NCI-H524 (cell line): Measurements from ENCODE around the gene CCL22.
"Not testable (repeated sequence)": the region's sequence is repeated elsewhere in the genome, so short reads cannot be mapped to it uniquely, and the experiment has no call there.

ENCODE experiments used
- DNase-seq, 2 experiments: peaks; one replicate each; lab custom pipeline; 2025; lab: John Stamatoyannopoulos, UW

CCL22 gene

DNA sequence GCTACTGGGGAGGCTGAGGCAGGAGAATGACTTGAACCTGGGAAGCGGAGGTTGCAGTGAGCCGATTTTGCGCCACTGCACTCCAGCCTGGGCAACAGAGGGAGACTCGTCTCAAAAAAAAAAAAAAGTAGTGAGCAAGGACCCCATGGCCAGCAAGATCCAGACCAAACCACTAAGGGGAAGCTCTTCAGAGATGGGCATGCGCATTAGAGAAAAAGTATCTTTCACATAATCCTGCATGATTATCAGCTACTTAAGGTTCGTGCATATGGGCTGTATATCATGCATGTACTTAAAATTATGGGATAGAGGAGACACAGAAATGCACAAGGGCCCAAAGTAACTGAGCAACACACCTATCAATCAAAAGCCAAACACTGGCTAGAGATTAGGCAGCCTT, 10.7 kb upstream of the CCL22 start:
- peak; percentile 42 to 64 for DNase-seq

DNA sequence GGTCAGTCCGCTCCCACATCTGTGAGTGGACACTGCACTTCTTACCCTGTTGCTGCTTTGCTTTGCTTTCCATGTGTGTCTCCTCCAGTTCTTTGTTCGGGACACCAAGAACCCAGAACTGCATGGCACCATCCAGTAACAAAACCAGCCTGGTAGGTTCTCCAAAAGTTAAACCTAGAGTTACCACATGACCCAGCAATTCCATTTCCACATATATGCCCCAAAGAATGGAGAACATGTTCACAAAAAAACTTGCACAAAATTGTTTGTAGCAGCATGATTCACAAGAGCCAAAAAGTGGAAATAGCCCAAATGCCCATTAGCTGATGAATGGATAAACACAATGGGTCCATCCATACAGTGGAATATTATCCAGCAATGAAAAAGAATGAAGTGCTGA, 10.3 kb upstream of the CCL22 start:
- DNase-seq, result no peak

DNA sequence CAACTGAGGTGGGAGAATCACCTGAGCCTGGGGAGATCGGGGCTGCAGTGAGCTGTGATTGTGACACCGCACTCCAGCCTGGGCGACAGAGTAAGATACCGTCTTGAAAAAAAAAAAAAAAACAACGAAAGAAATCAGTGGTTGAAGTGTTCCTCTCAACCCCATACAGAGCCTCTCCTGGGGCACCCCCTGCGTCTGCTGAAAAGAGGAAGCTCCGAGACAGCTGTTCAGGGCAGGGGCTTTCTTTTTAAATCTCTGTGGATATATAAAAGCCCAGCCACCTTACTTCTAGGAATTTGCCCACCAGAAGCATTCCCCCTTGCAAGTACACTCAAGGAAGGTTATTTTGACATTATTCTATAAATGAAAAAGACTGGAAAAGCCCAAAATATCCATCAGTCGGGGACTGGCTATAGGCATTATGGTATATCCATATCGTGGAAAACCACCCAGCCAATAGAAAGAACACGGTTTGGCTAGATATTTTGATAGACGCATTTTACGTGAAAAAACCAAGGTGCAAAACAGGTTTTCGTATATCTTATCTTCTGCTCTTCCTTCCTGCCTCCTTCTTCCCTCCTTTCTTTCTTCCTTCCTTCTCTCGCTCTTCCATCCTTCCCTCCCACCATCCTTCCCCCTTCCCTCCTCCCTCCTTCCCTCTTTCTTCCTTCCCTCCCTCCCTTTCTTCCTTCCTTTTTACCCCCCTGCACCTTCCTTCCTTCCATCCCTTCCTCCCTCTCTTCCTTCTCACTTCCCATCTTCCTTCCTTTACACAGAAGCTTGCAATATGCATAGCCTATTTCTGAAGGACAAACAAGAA, 9.2 kb upstream of the CCL22 start:
- peak in 1 of 2 experiments; percentile 11 for DNase-seq

DNA sequence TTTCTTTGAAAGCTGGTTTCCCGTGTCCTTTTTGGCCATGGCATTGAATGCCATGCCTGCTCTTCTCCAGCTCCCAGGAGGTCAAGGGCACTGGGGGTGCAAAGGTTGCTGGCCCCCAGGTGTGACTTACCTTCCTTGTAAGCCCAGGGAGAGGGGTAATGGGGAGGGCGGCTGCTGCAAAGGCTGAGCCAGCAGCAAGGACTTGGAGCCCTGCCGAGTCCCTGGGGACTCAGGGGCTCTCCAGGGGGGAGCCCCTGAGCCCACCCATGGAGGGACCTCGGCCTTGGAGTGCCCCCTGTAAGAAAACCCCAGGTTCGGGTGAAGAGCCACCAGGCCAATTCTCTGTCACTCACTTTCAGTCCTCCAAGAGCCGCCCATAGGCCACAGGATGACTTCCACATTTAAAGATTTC, 5.9 kb upstream of the CCL22 start:
- no peak for DNase-seq

DNA sequence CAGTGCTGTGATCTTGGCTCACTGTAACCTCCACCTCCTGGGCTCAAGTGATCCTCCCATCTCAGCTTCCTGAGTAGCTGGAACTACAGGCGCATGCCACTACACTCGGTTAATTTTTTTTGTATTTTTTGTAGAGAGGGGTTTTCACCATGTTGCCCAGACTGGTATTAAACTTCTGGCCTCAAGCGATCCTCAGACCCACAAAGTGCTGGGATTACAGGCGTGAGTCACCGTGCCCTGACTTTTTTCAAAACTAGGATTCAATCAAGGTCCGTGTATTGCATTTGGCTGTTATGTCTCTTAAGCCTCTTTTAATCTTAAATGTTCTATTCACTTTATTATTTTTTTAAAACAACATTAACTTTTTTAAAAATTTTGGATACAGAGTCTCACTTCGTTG, 4.3 kb upstream of the CCL22 start:
- no peak for DNase-seq

DNA sequence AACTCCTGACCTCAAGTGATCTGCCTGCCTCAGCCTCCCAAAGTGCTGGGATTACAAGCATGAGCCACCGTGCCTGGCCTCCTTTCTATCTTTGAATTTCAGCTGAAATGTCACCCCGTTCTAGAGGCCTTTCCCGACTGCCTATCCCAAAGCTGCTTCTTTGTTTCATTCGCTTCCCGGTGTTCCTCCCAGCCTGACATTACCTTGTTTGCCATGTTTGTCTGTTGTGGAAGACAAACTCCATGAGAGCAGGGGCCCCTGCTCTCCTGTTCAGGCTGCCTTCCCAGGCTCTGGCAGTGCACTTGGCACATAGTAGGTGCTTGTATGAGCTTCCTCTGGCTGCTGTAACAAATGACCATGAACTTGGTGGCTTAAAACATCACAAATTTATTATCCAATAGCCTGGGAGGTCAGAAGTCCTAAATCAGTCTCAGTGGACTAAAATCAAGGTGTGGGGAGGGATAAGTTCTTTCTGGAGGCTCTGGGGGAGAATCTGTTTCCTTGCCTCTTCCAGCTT, 2.6 kb upstream of the CCL22 start:
- no peak for DNase-seq

DNA sequence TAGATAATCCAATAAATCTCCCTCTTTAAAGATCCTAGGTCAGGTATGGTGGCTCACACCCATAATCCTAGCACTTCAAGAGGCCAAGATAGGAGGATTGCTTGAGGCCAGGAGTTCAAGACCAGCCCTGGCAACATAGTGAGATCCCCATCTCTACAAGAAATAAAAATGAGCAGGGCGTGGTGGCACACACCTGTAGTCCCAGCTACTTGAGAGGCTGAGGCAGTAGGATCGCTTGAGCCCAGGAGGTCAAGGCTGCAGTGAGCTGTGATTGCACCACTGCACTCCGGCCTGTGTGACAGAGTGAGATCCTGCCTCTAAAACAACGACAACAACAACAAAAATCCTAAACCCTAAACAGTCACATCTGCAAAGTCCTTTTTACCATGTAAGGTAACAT, 2.0 kb upstream of the CCL22 start:
- DNase-seq, result no peak

DNA sequence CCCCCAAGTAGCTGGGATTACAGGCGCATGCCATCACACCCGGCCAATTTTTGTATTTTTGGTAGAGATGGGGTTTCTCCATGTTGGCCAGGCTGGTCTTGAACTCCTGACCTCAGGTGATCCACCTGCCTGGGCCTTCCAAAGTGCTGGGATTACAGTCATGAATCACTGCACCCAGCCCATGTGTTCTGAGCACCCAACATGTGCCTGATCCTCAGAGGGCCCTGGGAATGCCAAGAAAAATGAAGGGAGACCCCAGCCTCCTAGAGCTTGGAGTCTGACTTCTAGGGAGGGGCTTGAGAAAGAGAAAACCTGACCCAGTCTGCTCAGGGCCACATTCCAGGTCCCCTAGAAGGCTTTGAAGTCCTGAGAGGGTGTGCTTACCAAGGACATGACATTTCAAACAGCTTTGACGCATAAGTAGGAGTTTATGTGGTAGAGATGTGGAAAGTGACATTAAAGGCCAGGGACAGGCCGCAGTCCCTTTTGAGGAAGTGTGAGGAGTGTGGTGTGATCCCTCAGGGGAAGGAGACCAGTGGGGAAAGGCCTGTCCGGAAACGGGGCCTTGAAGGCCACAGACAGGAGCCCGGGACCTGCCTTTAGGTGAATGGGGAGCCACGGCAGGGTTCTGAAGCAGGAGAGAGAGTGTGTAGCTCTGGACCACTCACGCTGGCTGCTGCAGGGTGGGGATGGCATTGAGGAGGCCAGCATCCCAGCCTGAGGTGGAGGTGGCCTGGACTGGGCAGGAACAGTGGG, 1.1 kb upstream of the CCL22 start:
- DNase-seq, result no peak

DNA sequence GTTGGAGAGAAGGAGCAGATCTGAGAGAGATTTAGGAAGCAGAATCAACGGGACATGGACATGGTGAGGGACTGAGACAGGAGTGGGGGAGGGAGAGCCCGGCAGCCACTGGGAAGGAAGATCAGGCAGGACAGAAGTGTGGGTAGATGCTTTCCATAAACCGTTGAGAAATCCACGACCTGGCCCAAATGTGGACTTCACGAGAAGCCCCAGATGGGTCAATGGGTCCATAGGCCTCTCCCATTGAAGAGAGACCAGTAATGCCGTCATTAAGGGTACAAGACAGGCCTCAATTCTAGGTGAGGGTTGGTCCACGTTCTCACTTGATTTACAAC, 530 bp upstream of the CCL22 start:
- DNase-seq, result no peak

DNA sequence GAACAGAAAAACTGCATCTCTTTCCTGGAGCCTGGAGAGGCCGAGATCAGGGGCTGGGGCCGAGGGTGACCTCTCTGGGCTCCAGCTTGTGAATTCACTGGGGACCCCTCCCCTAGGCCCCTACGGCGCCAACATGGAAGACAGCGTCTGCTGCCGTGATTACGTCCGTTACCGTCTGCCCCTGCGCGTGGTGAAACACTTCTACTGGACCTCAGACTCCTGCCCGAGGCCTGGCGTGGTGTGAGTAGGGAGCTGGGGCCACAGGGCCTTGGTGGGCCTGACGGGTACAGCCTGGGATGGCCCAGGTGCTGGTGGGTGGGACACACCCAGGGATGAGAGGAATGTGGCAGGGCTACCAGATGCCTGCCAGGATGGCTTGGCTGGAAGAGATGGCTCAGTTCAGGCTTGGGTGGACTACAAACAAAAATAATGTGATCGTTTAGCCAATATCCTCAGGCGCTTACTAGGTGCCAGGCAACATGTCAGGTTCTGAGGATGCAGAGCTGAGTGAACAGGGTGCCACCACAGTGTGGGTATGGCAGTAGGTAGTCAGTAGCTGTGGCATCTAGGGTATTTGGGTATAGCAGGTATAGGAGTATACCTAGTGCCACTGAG, 1.8 kb downstream of the CCL22 start:
- DNase-seq, result no peak

DNA sequence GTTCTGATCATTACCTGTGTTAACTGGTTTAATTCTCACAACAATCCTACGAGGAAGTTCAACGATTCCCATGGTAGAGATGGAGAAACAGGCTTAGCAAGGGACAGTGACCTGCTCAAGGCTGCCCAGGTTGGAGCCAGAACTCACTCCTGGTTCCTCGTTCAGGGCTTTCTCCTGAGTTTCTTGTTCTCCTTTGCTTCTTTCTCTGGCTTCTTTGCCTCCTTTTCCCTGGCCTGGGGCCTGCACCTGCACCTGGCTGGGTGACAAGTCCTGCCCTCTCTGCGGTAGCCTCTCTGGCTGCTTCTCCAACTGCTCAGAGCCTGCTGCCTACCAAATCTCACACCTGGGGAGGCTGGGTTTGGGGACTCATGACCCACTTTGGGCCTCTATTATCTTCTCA, 2.8 kb downstream of the CCL22 start:
- no peak for DNase-seq

DNA sequence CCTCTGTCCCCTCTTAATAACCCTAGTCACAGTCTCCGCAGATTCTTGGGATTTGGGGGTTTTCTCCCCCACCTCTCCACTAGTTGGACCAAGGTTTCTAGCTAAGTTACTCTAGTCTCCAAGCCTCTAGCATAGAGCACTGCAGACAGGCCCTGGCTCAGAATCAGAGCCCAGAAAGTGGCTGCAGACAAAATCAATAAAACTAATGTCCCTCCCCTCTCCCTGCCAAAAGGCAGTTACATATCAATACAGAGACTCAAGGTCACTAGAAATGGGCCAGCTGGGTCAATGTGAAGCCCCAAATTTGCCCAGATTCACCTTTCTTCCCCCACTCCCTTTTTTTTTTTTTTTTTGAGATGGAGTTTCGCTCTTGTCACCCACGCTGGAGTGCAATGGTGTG, 5.6 kb downstream of the CCL22 start:
- DNase-seq, result no peak

DNA sequence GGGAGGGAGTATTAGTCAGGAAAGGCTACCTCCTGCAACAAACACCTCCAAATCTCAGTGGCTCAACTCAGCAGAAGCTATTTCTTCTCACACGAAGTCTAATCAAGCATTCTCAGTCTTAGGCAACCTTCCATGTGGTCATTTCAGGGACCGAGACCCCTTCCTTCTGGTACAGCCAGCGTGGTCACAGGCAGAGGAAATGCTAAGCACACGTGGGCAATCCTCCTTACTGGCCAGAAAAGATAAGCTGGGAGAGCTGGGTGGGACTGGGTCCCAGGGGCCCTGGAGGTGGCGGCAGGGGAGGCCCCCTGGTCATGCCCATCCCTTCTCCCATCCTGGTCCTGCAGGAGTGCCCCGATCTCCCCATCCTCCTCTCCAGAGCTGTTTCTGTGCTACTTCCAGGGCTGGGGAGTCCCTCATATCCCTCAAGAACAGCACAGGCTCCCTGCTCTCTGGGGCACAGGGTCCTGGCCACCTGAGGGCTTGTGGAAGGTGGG, 8.0 kb downstream of the CCL22 start:
- no peak for DNase-seq

DNA sequence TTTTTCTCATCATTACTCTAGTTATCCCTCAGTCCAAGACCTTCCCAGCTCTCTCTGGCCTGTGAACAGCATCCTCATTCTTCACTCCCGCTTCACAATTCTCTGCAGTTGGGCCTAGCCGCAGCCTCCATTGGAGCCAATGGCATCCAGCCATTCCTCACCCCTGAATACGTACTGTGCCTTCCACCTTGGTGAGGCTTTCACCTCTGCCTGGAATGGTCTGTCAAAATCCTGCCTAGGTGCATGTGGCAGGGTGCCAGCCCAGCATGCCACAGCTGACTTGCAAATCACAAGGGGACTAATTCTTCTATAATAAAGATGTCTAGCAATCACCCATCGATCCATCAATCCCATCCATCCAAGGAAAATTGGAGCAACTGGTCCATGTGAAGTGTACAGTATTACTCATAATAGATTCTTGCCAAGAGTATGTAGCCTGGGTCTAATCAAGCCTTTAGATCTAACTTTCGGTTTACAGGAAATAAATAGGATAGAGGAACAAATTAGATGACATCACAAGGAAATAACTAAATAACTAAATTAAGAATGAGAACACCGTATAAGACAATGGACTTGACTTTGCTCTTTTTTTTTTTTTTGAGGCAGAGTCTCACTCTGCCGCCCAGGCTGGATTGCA, 8.7 kb downstream of the CCL22 start:
- no peak for DNase-seq

DNA sequence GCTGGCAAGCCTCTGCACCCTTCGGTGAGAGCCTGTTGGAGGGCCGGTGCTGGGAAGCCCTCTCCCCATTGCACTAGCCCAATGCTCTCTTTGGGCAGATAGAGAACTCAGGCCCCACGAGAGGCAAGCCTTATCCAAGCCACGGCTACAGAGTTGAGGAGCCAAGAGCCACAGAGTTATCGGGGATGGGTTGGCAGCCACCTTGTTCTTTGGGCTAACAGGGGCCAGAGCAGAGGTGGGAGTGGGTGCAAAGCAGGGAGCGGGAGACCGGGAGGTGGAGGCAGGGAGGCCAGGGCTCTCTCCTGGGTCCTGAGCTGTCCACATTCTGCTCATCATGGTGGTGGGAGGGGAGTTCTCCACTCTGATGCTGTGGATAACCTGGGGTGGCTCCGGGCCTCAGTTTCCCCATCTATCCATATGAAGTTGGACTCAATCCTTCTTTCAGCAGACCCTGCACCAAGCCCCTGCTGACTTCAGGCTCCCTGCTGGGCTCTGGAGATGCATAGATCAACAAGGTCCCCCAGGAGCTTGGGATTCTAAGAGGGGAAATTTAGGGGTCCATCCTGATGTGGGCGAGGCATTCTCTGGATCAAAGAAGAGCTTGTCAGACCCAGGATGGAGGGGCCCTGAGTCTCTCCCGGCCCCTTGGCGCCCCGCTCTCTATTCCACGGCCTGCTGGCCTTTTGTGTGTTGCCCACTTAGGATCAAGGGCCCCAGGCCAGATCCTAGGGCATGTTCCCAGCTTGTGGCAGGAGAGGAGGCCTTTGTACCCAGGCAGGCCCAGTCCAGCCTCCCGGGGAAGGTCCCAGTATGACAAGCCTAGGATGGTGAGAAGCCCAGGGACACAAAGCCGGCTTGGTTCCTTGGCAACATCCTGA, 13.2 kb downstream of the CCL22 start:
- no peak for DNase-seq

DNA sequence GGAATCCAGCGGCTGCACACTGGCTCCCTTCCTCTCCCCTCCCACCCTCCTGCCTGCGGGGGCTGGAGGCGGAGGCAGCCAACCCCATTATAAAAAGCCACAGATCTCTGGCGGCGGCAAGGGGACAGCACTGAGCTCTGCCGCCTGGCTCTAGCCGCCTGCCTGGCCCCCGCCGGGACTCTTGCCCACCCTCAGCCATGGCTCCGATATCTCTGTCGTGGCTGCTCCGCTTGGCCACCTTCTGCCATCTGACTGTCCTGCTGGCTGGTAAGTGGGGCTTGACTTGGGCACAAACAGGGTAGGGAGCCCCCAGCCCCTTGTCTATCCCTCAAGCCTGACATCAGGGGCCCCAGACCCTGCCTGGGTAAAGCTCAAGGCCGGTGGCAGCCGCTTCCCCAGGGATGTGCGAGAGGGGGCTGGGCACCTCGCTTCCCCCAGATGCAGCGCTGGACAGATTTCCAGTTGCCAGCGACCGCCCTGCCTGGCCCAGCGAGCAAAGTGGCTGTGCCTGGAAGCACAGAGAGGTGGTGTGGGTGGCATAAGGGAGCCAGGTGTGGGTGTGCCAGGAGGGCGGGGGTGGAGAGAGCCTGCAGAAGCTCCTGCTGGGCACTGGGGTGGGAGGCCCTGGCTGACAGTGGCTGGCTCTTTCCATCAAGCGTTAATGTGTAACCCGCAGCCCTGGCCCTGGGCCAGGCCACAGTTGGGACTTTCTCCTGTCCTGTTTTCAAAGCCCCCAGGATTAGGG, 14.0 kb downstream of the CCL22 start, which contains the start of gene CX3CL1:
CX3CL1 (plus strand) TSS at position 119 of the 745 bp plus-strand sequence; CDS start at position 198, 79 bp downstream.
- peak; percentile 42 to 79 for DNase-seq

DNA sequence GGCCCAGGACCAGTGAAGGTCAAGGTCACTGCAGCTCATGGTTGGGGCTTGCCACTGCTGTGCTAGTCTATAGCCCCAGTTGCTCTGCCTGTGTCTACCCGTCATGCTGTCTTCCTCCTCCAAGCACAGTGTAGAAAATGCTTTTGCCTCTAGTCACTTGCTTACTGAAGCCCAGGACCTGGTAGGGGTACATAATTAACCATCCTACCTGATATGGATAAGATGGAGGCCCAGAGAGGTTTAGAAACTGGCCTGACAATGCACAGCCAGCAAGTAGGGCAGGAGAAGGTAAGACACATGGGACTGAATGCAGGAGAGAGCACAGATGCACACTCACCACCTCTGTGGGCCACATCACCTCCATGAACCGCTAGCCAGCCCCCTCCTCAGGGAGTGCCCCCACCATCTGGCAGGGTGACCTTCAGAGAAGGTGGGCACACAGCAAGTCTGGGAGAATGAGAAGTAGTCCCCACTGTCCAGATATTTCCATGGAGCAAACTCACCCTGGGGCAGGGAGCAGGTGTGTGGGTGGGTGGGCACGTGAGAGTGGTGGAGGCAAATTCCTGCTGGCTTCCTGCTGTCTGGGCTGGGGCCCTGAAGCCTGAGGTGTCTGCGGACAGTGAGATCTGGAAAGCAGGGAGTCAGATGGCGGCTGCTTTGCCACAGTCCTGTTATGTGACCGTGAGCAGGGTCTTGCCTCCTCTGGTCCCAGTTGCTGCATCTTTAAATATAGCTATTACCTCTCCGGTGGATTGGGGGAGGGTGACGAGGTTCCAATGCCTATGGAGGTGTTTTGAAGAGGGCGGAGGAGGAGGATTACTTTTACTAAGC, 14.7 kb downstream of the CCL22 start:
- DNase-seq, result no peak

DNA sequence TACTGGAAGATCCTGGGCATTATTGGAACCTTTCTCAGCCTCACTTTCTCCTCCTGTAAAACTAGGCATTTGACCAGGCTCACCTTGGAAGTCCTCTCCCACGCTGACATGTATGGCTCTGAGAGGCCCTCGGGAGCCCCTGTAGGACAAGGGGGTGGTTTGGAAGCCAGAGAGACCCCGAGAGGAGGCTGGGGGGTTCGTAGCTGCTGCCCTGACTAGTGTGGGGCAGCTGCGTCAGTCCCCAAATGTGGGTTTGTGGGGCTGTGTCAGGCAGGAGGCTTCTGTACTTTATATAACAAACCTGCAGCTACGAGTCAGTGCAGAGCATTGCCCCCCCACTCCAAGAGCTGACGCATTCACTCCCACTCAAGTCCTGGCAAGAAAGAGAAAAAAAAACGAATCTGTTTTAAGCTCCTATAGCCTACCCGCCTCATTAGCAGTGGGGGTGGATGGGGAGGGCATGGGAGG, 15.5 kb downstream of the CCL22 start:
- DNase-seq, result no peak

DNA sequence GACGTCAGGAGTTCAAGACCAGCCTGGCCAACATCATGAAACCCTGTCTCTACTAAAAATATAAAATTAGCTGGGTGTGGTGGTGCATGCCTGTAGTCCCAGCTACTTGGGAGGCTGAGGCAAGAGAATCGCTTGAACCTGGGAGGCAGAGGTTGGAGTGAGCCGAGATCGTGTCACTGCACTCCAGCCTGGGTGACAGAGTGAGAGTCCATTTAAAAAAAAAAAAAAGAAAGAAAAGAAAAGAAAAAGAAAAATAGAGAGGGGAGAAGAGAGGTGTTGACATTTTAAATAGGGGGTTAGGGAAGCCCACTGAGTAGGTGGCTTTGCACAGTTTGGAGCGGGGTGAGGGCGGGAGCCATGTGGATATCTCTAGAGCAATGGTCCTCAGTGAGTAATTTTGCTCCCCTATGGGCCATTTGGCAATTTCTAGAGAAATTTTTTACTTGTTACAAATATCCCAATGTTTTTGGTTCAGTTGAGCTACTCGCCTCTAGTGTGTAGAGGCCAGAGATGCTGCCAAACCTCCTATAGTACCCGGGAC, 16.4 kb downstream of the CCL22 start:
- not testable (repeated sequence) for DNase-seq
